HepG2 (cell line): ENCODE measurements around the gene CFL1. TPM values are rescaled to one million over a fixed set of nuclear protein-coding genes. Genes with fewer than 3 reads are reported as not detected.

Source experiments
- ATM ChIP-seq: fragments of 450-650 bp; IDR thresholded peaks from 2 replicates; pipeline ENCODE4 v1.7.1; 2017; ENCODE audit warnings: mild to moderate bottlenecking, borderline replicate concordance
- BCL6 ChIP-seq: IDR thresholded peaks from 2 replicates; pipeline ENCODE4 v1.6.1; 2016; ENCODE audit warnings: missing genetic modification reagents, missing compliant biosample characterization
- CBX2 ChIP-seq, 2 experiments: fragments of 200-600 bp in 1 of 2; sonication (generic); formaldehyde crosslinking in 1 of 2; IDR thresholded peaks; 2 replicates each; pipeline versions ENCODE4 v1.7.0 to v1.8.1; 2018 to 2022; ENCODE audit warnings: low read depth in 2 of 2, low read length in 1 of 2, mild to moderate bottlenecking in 1 of 2, missing genetic modification reagents in 1 of 2
- FOSL1 ChIP-seq: sonication (generic); formaldehyde crosslinking; IDR thresholded peaks from 2 replicates; pipeline ENCODE4 v1.9.0; 2021; ENCODE audit warnings: missing genetic modification reagents, borderline replicate concordance
- PHF20 ChIP-seq: sonication (generic); formaldehyde crosslinking; IDR thresholded peaks from 2 replicates; pipeline ENCODE4 v1.5.0; 2020; ENCODE audit warnings: mild to moderate bottlenecking, missing genetic modification reagents
- POLR2G ChIP-seq: fragments of 200-400 bp; formaldehyde crosslinking; IDR thresholded peaks from 2 replicates; pipeline ENCODE4 v1.6.1; 2018; ENCODE audit warnings: mild to moderate bottlenecking, low read depth, low read length, moderate library complexity
- PPARG ChIP-seq: conservative IDR thresholded peaks from 2 replicates; pipeline ENCODE4 v1.6.1; 2016; ENCODE audit warnings: missing biosample characterization, missing genetic modification reagents
- SMAD1 ChIP-seq: sonication (generic); formaldehyde crosslinking; IDR thresholded peaks from 2 replicates; pipeline ENCODE4 v1.4.0; 2020; ENCODE audit warnings: missing genetic modification reagents, low read depth, mild to moderate bottlenecking, borderline replicate concordance
- TBX3 ChIP-seq: fragments of 450-650 bp; IDR thresholded peaks from 2 replicates; pipeline ENCODE4 v1.6.1; 2017; ENCODE audit warnings: antibody characterized with exemption, mild to moderate bottlenecking, inconsistent platforms, borderline replicate concordance
- ZBTB38 ChIP-seq: sonication (generic); formaldehyde crosslinking; IDR thresholded peaks from 2 replicates; pipeline ENCODE4 v1.5.1; 2020; ENCODE audit warnings: mild to moderate bottlenecking, missing genetic modification reagents
- ZEB1 ChIP-seq: IDR thresholded peaks from 2 replicates; pipeline ENCODE4 v1.6.1; 2012; ENCODE audit warnings: mild to moderate bottlenecking, low read depth, inconsistent platforms; ENCODE audit not compliant: insufficient replicate concordance
- ZFP41 ChIP-seq: sonication (generic); formaldehyde crosslinking; IDR thresholded peaks from 2 replicates; pipeline ENCODE4 v1.4.0; 2020; ENCODE audit warnings: mild to moderate bottlenecking, missing genetic modification reagents, borderline replicate concordance
- ZNF232 ChIP-seq: sonication (generic); formaldehyde crosslinking; IDR thresholded peaks from 2 replicates; pipeline ENCODE4 v1.4.0; 2020; ENCODE audit warnings: missing genetic modification reagents, borderline replicate concordance
- polyA plus RNA-seq, 8 experiments: library from polyadenylated mRNA; depleted of rRNA in 3 of 8; stranded (reverse) in 7 of 8; unstranded in 1 of 8; fragments of >200 nt; fragmentation: Illumina TruSeq in 4 of 8; extraction: Trizol in 4 of 8; gene quantifications; 2 replicates each; pipeline versions ENCODE4 v1.2.1 to v1.2.3, GENCODE V29; 2011 to 2016; ENCODE audit warnings: low read depth in 4 of 8, missing spikeins in 1 of 8, mixed read lengths in 1 of 8; ENCODE audit not compliant: insufficient read depth in 1 of 8
- total RNA-seq, 5 experiments: library from RNA; depleted of rRNA; stranded (reverse); fragments of >200 nt; fragmentation: Illumina TruSeq; extraction: Trizol; gene quantifications; 2 replicates each; pipeline ENCODE4 v1.2.3, GENCODE V29; 2016; ENCODE audit warnings: low read depth in 1 of 5
- TF ChIP-seq, protein P1 (sequence below): sonication (generic); formaldehyde crosslinking; IDR thresholded peaks from 2 replicates; pipeline ENCODE4 v1.8.0; 2022; ENCODE audit warnings: missing genetic modification reagents, mild to moderate bottlenecking, borderline replicate concordance
- TF ChIP-seq, protein P2 (sequence below): sonication (generic); formaldehyde crosslinking; conservative IDR thresholded peaks from 2 replicates; pipeline ENCODE4 v1.4.0; 2020; ENCODE audit warnings: mild to moderate bottlenecking, missing genetic modification reagents, moderate library complexity
- TF ChIP-seq, protein P3 (sequence below): sonication (generic); formaldehyde crosslinking; IDR thresholded peaks from 2 replicates; pipeline ENCODE4 v1.4.0; 2020; ENCODE audit warnings: missing genetic modification reagents, borderline replicate concordance
- TF ChIP-seq, protein P4 (sequence below): conservative IDR thresholded peaks from 2 replicates; pipeline ENCODE4 v1.6.1; 2018; ENCODE audit warnings: missing genetic modification reagents

Gene CFL1
- total and polyA plus RNA-seq, 2 of the 13 experiments (the other 11 are each of a cell fraction or from before 2014, with no cell fraction given): 379 to 383 TPM

DNA sequence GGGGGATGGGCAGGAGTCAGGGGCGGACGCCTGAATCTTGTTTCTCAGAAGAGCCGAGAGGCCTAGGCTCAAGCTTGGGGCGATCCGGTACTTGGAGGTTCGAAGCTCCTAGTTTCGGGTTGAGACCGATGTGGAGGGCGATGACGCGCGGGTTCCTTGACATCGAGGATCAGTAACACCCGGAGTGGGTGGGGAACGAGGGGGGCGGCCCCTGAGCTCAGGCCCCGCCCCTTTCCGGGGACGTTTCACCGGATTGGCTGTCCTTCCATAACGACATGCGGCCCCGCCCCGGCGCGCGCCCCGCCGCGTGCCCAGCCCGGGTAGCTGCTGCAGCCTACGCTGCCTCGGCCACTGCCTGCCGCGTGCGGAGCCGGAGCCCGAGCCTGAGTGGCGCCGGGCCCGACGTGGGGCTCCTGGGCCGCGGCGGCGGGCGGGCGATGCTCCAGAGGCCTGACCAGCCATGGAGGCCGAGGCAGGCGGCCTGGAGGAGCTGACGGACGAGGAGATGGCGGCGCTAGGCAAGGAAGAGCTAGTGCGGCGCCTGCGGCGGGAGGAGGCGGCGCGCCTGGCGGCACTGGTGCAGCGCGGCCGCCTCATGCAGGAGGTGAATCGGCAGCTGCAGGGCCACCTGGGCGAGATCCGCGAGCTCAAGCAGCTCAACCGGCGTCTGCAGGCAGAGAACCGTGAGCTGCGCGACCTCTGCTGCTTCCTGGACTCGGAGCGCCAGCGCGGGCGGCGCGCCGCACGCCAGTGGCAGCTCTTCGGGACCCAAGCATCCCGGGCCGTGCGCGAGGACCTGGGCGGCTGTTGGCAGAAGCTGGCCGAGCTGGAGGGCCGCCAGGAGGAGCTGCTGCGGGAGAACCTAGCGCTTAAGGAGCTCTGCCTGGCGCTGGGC is 32.6 kb upstream of the CFL1 start, which contains the start of gene CCDC85B (continued):
- TF ChIP-seq POLR2G (peak; percentile 87), SMAD1 (CRISPR knock-in tag) (peak; percentile 68; the same call in 1 of the 2 replicates), ZEB1 (no peak), ATM (no peak), PPARG (CRISPR knock-in tag) (no peak), ZBTB38 (CRISPR knock-in tag) (peak; percentile 73; the same call in 1 of the 2 replicates), CBX2 (IDR thresholded peaks at IDR 0.05; ENCODE audit: low read depth, low read length) (no peak), CBX2 (CRISPR knock-in tag; IDR thresholded peaks at IDR 0.05; ENCODE audit: low read depth) (no peak), BCL6 (0 out of 2 replicates have a peak, but pooled peaks have one; percentile 8), ZNF232 (CRISPR knock-in tag) (no peak), PHF20 (peak; percentile 68; the same call in 1 of the 2 replicates), FOSL1 (CRISPR knock-in tag) (no peak), ZFP41 (CRISPR knock-in tag) (no peak), TBX3 (no peak)
- TF ChIP-seq, protein P1, sequence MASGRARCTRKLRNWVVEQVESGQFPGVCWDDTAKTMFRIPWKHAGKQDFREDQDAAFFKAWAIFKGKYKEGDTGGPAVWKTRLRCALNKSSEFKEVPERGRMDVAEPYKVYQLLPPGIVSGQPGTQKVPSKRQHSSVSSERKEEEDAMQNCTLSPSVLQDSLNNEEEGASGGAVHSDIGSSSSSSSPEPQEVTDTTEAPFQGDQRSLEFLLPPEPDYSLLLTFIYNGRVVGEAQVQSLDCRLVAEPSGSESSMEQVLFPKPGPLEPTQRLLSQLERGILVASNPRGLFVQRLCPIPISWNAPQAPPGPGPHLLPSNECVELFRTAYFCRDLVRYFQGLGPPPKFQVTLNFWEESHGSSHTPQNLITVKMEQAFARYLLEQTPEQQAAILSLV (CRISPR knock-in tag): peak; percentile 48; the same call in 1 of the 2 replicates
- TF ChIP-seq, protein P2, sequence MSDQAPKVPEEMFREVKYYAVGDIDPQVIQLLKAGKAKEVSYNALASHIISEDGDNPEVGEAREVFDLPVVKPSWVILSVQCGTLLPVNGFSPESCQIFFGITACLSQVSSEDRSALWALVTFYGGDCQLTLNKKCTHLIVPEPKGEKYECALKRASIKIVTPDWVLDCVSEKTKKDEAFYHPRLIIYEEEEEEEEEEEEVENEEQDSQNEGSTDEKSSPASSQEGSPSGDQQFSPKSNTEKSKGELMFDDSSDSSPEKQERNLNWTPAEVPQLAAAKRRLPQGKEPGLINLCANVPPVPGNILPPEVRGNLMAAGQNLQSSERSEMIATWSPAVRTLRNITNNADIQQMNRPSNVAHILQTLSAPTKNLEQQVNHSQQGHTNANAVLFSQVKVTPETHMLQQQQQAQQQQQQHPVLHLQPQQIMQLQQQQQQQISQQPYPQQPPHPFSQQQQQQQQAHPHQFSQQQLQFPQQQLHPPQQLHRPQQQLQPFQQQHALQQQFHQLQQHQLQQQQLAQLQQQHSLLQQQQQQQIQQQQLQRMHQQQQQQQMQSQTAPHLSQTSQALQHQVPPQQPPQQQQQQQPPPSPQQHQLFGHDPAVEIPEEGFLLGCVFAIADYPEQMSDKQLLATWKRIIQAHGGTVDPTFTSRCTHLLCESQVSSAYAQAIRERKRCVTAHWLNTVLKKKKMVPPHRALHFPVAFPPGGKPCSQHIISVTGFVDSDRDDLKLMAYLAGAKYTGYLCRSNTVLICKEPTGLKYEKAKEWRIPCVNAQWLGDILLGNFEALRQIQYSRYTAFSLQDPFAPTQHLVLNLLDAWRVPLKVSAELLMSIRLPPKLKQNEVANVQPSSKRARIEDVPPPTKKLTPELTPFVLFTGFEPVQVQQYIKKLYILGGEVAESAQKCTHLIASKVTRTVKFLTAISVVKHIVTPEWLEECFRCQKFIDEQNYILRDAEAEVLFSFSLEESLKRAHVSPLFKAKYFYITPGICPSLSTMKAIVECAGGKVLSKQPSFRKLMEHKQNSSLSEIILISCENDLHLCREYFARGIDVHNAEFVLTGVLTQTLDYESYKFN: no peak
- TF ChIP-seq, protein P3, sequence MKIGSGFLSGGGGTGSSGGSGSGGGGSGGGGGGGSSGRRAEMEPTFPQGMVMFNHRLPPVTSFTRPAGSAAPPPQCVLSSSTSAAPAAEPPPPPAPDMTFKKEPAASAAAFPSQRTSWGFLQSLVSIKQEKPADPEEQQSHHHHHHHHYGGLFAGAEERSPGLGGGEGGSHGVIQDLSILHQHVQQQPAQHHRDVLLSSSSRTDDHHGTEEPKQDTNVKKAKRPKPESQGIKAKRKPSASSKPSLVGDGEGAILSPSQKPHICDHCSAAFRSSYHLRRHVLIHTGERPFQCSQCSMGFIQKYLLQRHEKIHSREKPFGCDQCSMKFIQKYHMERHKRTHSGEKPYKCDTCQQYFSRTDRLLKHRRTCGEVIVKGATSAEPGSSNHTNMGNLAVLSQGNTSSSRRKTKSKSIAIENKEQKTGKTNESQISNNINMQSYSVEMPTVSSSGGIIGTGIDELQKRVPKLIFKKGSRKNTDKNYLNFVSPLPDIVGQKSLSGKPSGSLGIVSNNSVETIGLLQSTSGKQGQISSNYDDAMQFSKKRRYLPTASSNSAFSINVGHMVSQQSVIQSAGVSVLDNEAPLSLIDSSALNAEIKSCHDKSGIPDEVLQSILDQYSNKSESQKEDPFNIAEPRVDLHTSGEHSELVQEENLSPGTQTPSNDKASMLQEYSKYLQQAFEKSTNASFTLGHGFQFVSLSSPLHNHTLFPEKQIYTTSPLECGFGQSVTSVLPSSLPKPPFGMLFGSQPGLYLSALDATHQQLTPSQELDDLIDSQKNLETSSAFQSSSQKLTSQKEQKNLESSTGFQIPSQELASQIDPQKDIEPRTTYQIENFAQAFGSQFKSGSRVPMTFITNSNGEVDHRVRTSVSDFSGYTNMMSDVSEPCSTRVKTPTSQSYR: no peak; the same call in 1 of the 2 replicates
- TF ChIP-seq, protein P4, sequence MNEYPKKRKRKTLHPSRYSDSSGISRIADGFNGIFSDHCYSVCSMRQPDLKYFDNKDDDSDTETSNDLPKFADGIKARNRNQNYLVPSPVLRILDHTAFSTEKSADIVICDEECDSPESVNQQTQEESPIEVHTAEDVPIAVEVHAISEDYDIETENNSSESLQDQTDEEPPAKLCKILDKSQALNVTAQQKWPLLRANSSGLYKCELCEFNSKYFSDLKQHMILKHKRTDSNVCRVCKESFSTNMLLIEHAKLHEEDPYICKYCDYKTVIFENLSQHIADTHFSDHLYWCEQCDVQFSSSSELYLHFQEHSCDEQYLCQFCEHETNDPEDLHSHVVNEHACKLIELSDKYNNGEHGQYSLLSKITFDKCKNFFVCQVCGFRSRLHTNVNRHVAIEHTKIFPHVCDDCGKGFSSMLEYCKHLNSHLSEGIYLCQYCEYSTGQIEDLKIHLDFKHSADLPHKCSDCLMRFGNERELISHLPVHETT: no peak
